Mucosa of rectum (tissue), 2 donors: Measurements from ENCODE around the gene RNF223.

Source experiments
- H3K27ac ChIP-seq, 2 donors: one replicate each; pipeline ENCODE4 v1.7.0; 2013; ENCODE audit warnings: inconsistent platforms in 2 of 2, low read depth in 2 of 2, low read length in 2 of 2
- H3K27me3 ChIP-seq, 2 donors: one replicate each; pipeline ENCODE4 v1.7.0; 2013; ENCODE audit warnings: low read length in 2 of 2; ENCODE audit not compliant: control insufficient read depth in 2 of 2, insufficient read depth in 2 of 2
- H3K36me3 ChIP-seq, 2 donors: one replicate each; pipeline ENCODE4 v1.7.0; 2013; ENCODE audit warnings: low read length in 2 of 2; ENCODE audit not compliant: control insufficient read depth in 2 of 2, insufficient read depth in 2 of 2
- H3K4me1 ChIP-seq, 2 donors: one replicate each; pipeline ENCODE4 v1.7.0; 2013; ENCODE audit warnings: low read length in 2 of 2, mild to moderate bottlenecking in 1 of 2; ENCODE audit not compliant: control insufficient read depth in 2 of 2, insufficient read depth in 2 of 2
- H3K4me3 ChIP-seq, 2 donors: one replicate each; pipeline ENCODE4 v1.7.0; 2013; ENCODE audit warnings: low read length in 2 of 2
- H3K9ac ChIP-seq, 2 donors: one replicate each; pipeline ENCODE4 v1.7.0; 2013; ENCODE audit warnings: low read length in 2 of 2, low read depth in 1 of 2, mild to moderate bottlenecking in 1 of 2
- H3K9me3 ChIP-seq, 2 donors: one replicate each; pipeline ENCODE4 v1.7.0; 2013; ENCODE audit warnings: low read length in 2 of 2; ENCODE audit not compliant: control insufficient read depth in 2 of 2
- donor health status: healthy.
- donor health status: Normal muscosa, but diverticular disease.

The RNF223 gene

DNA sequence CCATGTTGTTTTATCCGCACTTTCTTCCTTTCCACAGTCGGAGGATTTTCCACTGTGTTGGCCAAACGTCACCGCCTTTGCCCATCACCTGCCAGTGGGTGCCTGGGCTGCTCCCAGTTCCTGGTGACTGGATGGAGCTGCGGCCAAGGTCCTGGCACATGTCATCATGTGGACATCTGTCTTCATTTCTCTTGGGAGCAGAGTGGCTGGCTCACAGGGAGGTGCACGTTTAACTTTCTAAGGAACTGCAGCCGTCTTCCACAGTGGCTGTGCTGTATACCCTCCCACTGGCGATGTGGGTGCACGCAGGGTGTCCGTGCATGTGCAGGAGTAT lies 19.5 kb upstream of the RNF223 start:
- Histone ChIP-seq H3K9me3 (no peaks in the 10 kb centered on the region), H3K27ac (no peak overlapping the region), H3K4me1 (no peaks in the 10 kb centered on the region), H3K9ac (no peak overlapping the region), H3K27me3 (no peaks in the 10 kb centered on the region), H3K36me3 (no peaks in the 10 kb centered on the region), H3K4me3 (no peak overlapping the region)

- H3K4me1 ChIP-seq, result no peaks in the 10 kb centered on the region
- no peak overlapping the region for H3K9ac ChIP-seq
- H3K27me3 ChIP-seq, result no peaks in the 10 kb centered on the region
- H3K4me3 ChIP-seq, result no peak overlapping the region
- H3K27ac ChIP-seq, result no peak overlapping the region
- H3K9me3 ChIP-seq, result no peaks in the 10 kb centered on the region
- no peaks in the 10 kb centered on the region for H3K36me3 ChIP-seq
These were observed 18.9 kb upstream of the RNF223 start for GRCh38 chr1:1092894-1093609.

DNA sequence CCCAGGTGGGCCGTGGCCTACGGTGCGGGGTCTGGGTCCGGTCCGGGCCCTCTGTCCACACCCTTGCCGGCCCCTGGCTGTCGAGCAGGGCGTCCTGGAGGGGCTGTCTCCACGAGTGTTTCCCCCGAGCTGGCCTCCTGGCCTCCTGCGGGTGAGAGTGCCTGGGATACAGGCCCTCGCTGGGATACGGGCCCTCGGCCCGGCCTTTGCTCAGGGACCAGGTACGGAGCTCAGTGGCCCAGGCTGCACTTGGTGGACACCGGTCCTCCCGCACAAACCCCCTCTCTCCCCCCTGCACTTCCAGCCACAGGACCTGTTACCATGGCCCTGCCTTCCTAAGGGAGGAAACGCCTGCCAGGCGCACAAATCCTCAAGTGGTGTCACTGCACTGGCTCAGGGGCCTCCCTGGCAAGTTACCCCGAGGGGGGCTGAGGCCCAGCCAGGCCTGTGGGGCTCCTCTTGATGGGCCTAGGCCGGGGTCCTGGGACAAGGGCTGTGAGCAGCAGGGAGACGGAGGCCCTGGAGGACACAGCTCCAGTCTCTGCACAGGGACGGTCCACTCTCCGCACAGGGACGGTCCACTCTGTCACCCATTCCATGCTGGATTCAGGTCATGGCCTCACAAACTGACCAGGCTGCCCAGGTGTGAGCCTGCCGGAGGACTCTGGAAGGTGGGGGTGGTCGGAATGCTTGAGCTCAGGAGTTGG lies 18.2 kb upstream of the RNF223 start:
- H3K27ac ChIP-seq, result no peak overlapping the region
- no peaks in the 10 kb centered on the region for H3K4me1 ChIP-seq
- no peak overlapping the region for H3K9ac ChIP-seq
- no peak overlapping the region for H3K4me3 ChIP-seq
- no peaks in the 10 kb centered on the region for H3K9me3 ChIP-seq
- H3K36me3 ChIP-seq, result no peaks in the 10 kb centered on the region
- H3K27me3 ChIP-seq, result no peaks in the 10 kb centered on the region

GRCh38 chr1:1091344-1092148 lies 17.4 kb upstream of the RNF223 start:
- no peak overlapping the region for H3K9ac ChIP-seq
- H3K36me3 ChIP-seq, result no peaks in the 10 kb centered on the region

DNA sequence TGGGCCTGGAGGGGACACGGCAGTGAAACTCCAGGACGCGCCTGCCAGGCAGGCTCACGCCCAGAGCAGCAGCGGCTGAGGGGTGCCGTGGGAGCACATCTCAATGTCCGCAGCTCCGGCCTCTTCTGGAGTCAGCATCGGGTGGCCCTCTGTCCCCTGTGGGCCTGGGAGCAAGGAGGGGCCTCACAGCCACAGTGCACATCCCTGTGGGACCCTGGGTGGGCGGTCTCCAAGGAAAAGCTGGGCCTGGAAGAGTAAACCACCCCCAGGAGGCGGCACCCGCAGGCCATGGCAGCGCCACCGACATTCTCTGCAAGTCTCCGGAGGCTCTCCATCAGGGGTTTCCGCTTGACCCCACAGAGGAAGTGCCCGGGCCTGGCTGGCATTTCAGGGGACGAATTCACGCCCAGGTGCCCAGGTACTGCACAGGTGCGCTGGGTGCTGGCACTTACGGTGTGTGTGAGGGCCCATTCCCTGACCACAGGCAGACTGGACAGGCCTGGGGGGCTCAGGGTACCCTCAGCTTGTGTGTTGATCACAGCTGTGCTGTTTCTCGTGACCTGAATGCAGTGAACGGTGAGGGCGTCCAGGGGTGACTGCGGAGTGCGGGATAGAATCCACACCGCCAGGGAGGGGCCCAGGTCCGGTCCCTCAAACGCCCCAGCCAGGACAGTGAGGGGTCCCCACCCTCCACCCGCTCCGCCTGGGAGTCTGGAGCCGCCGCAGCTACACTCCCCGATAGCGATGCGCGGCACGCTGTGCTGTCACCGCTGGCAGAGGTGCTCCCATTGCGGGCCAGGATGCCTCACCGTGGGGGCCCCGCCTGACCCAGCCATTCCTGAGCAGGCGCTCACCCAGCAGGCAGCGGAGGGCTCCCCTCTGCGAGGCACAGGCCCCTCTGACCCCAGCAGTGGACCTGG lies 16.6 kb upstream of the RNF223 start:
- Histone ChIP-seq H3K4me3 (no peak overlapping the region), H3K4me1 (no peaks in the 10 kb centered on the region), H3K27ac (no peak overlapping the region), H3K27me3 (no peaks in the 10 kb centered on the region), H3K9me3 (no peaks in the 10 kb centered on the region), H3K36me3 (no peaks in the 10 kb centered on the region), H3K9ac (no peak overlapping the region)

More at GRCh38 chr1:1091344-1092148, 17.4 kb upstream of the RNF223 start:
- no peaks in the 10 kb centered on the region for H3K9me3 ChIP-seq
- H3K27me3 ChIP-seq, result no peaks in the 10 kb centered on the region
- no peak overlapping the region for H3K27ac ChIP-seq
- H3K4me3 ChIP-seq, result no peak overlapping the region
- no peaks in the 10 kb centered on the region for H3K4me1 ChIP-seq

GRCh38 chr1:1089731-1090423 lies 15.8 kb upstream of the RNF223 start:
- Histone ChIP-seq H3K27ac (no peak overlapping the region), H3K27me3 (no peaks in the 10 kb centered on the region), H3K9me3 (no peaks in the 10 kb centered on the region), H3K4me1 (no peaks in the 10 kb centered on the region), H3K36me3 (no peaks in the 10 kb centered on the region), H3K4me3 (no peak overlapping the region), H3K9ac (no peak overlapping the region)

GRCh38 chr1:1088801-1089680 lies 14.9 kb upstream of the RNF223 start:
- Histone ChIP-seq H3K4me1 (no peaks in the 10 kb centered on the region), H3K27me3 (no peaks in the 10 kb centered on the region), H3K9me3 (no peaks in the 10 kb centered on the region), H3K4me3 (no peak overlapping the region), H3K9ac (no peak overlapping the region), H3K36me3 (no peaks in the 10 kb centered on the region), H3K27ac (no peak overlapping the region)

GRCh38 chr1:1088029-1088800 lies 14.1 kb upstream of the RNF223 start:
- no peaks in the 10 kb centered on the region for H3K4me1 ChIP-seq
- H3K27ac ChIP-seq, result no peak overlapping the region
- no peaks in the 10 kb centered on the region for H3K9me3 ChIP-seq
- no peak overlapping the region for H3K9ac ChIP-seq
- no peaks in the 10 kb centered on the region for H3K36me3 ChIP-seq
- H3K4me3 ChIP-seq, result no peak overlapping the region
- no peaks in the 10 kb centered on the region for H3K27me3 ChIP-seq
